Transverse colon (tissue), 4 donors: Measurements from ENCODE around the gene TFAP2E. TPM values are rescaled to one million over a fixed set of nuclear protein-coding genes. Genes with fewer than 3 reads are reported as not detected.

Experiments
- DNase-seq: peaks from one replicate; pipeline ENCODE4 v3.0.0-alpha.2; 2019
- H3K27ac ChIP-seq, 4 donors: fragments of 200-600 bp; sonication (generic); 2 replicates each; pipeline ENCODE4 v1.5.1; 2016 to 2018; ENCODE audit warnings: inconsistent platforms in 4 of 4
- H3K27me3 ChIP-seq: fragments of 200-600 bp; sonication (generic); 2 replicates; pipeline ENCODE4 v1.5.1; 2017; ENCODE audit warnings: inconsistent platforms
- H3K36me3 ChIP-seq, 4 donors: fragments of 200-600 bp; sonication (generic); 2 replicates each; pipeline ENCODE4 v1.5.1; 2017 to 2019; ENCODE audit warnings: inconsistent platforms in 4 of 4
- H3K4me1 ChIP-seq, 4 donors: fragments of 200-600 bp; sonication (generic); 2 replicates each; pipeline ENCODE4 v1.5.1; 2017 to 2020; ENCODE audit warnings: inconsistent platforms in 4 of 4
- H3K4me3 ChIP-seq, 4 donors: fragments of 200-600 bp; sonication (generic); 1 replicate in 1 of 4; 2 replicates in 3 of 4; pipeline versions ENCODE4 v1.5.1 to v1.6.1; 2017 to 2019; ENCODE audit warnings: inconsistent platforms in 4 of 4
- H3K9me3 ChIP-seq, 2 donors: fragments of 200-600 bp; sonication (generic); 2 replicates each; pipeline ENCODE4 v1.5.1; 2017 to 2019; ENCODE audit warnings: inconsistent platforms in 2 of 2
- CTCF ChIP-seq, 5 experiments: fragments of 200-600 bp in 3 of 5; fragments of 450-650 bp in 2 of 5; sonication (generic) in 3 of 5; IDR thresholded peaks; 1 replicate in 2 of 5; 2 replicates in 3 of 5; pipeline ENCODE4 v1.5.1; 2016 to 2017; ENCODE audit warnings: antibody characterized with exemption in 5 of 5, inconsistent platforms in 3 of 5, mild to moderate bottlenecking in 2 of 5, moderate library complexity in 1 of 5
- EP300 ChIP-seq: sonication (generic); formaldehyde crosslinking; IDR thresholded peaks from one replicate; pipeline ENCODE4 v1.6.1; 2017; ENCODE audit warnings: antibody characterized with exemption, low read depth
- POLR2A ChIP-seq: fragments of 450-650 bp; IDR thresholded peaks from one replicate; pipeline ENCODE4 v1.6.1; 2016; ENCODE audit warnings: antibody characterized with exemption, mild to moderate bottlenecking, moderate library complexity
- POLR2AphosphoS5 ChIP-seq, 3 donors: sonication (generic); formaldehyde crosslinking; IDR thresholded peaks; one replicate each; pipeline ENCODE4 v1.6.1; 2016; ENCODE audit warnings: antibody characterized with exemption in 3 of 3
- WGBS, 2 donors: methylation state at CpG; one replicate each; pipeline ENCODE4 v1.1.5; 2018; ENCODE audit warnings: low coverage in 1 of 2; 5-methylcytosine and 5-hydroxymethylcytosine counted together
- in situ Hi-C, 4 donors: fragments of 200-750 bp; cut with MboI; loops; one replicate each; pipeline versions ENCODE4 v1.15.0 to v1.15.1; 2017; ENCODE audit warnings: low sequenced_read_pairs in 3 of 4, low pct_ligation_motif_present in 1 of 4, low pct_unique_long_range_greater_than_20kb in 1 of 4
- intact Hi-C: fragments of 100-400 bp; cut with DNase I; formaldehyde crosslinking; loops from one replicate; pipeline ENCODE4 v1.15.1; 2023; ENCODE audit warnings: low total_unique reads
- total RNA-seq, 4 donors: library from RNA; depleted of rRNA; stranded (reverse); fragments of >200 nt; gene quantifications; one replicate each; pipeline ENCODE4 v1.1.0, GENCODE V29; 2016

The TFAP2E gene
- total RNA-seq, 4 donors from 2014 or later, result 0.27 to 1.4 TPM; not detected in 2

DNA sequence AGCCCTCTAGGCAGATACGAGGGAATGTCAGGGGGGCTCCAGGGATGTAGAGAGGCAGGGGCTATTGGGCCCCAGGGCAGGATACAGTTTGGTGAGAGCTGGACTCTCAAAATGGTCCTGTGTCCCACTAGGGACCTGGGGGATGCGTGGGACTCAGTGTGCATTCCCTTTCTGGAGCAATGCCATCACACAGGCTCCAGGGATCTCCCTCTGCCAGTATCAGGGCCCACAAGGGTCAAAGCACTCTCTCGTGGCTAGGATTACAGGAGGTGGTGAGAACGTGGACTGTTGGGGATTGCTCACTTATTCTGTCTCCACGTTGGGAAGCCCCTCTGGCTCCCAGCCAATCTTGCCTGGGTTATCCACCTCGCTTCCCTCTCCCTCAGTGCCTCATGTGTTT, 41.7 kb upstream of the TFAP2E start:
- TF ChIP-seq EP300, result no peak
- no peaks in the 10 kb centered on the region for H3K9me3 ChIP-seq
- no peak overlapping the region for H3K27ac ChIP-seq
- peaks cover 0 to 7% (median 0%) of the 10 kb centered on the region in 4 donors for H3K4me1 ChIP-seq
- WGBS, 2 donors, result 52 to 93% methylated on average over 2 to 6 of the region's 6 CpGs
- intact Hi-C loops (no loop called here), in situ Hi-C loops (no loop called here)
- no peak overlapping the region for H3K4me3 ChIP-seq
- H3K36me3 ChIP-seq, result peaks cover 0 to 4% (median 2%) of the 10 kb centered on the region in 4 donors
- no peaks in the 10 kb centered on the region for H3K27me3 ChIP-seq
- no peak for DNase-seq

- Histone ChIP-seq H3K9me3 (no peaks in the 10 kb centered on the region), H3K27ac (no peak overlapping the region), H3K36me3 (peaks cover 0 to 4% (median 2%) of the 10 kb centered on the region in 4 donors), H3K4me3 (no peak overlapping the region), H3K4me1 (peaks cover 0 to 14% (median 2%) of the 10 kb centered on the region in 4 donors), H3K27me3 (no peaks in the 10 kb centered on the region)
- TF ChIP-seq CTCF (IDR thresholded peaks at IDR 0.05) (no peak), EP300 (no peak), POLR2A (no peak), POLR2AphosphoS5 (IDR thresholded peaks at IDR 0.05) (no peak)
- in situ Hi-C loops (no loop called here), intact Hi-C loops (no loop called here)
- 88% methylated on average over 1 of the region's 1 CpG for WGBS, 2 donors
- DNase-seq, result no peak
Observed at GRCh38 chr1:35532497-35533223, 40.5 kb upstream of the TFAP2E start.

GRCh38 chr1:35533586-35533985, 39.5 kb upstream of the TFAP2E start:
- Histone ChIP-seq H3K27ac (no peak overlapping the region), H3K4me1 (peaks cover 0 to 23% (median 7%) of the 10 kb centered on the region in 4 donors), H3K36me3 (peaks cover 0 to 4% (median 2%) of the 10 kb centered on the region in 4 donors), H3K4me3 (no peak overlapping the region), H3K9me3 (no peaks in the 10 kb centered on the region), H3K27me3 (no peaks in the 10 kb centered on the region)
- 66% methylated on average over 1 of the region's 1 CpG; no CpG with 5 or more reads in 1 of the 2 donors for WGBS, 2 donors
- DNase-seq, result no peak
- intact Hi-C loops, result no loop called here
- no peak for TF ChIP-seq POLR2AphosphoS5 (IDR thresholded peaks at IDR 0.05)
- no peak for TF ChIP-seq EP300
- TF ChIP-seq CTCF (IDR thresholded peaks at IDR 0.05), result no peak
- TF ChIP-seq POLR2A, result no peak
- in situ Hi-C loops, result no loop called here

GRCh38 chr1:35535243-35535642, 37.9 kb upstream of the TFAP2E start:
- H3K36me3 ChIP-seq, result peaks cover 0 to 4% (median 1%) of the 10 kb centered on the region in 4 donors
- no peaks in the 10 kb centered on the region for H3K9me3 ChIP-seq
- DNase-seq, result no peak
- intact Hi-C loops (no loop called here), in situ Hi-C loops (no loop called here)
- no peak overlapping the region for H3K4me3 ChIP-seq
- no peak overlapping the region for H3K27ac ChIP-seq
- H3K27me3 ChIP-seq, result no peaks in the 10 kb centered on the region
- peaks cover 7 to 40% (median 20%) of the 10 kb centered on the region in 4 donors for H3K4me1 ChIP-seq
- TF ChIP-seq POLR2AphosphoS5 (IDR thresholded peaks at IDR 0.05), result no peak
- no peak for TF ChIP-seq EP300
- TF ChIP-seq CTCF (IDR thresholded peaks at IDR 0.05), result no peak
- TF ChIP-seq POLR2A, result no peak
